HG02973 (cell line): ENCODE data around the gene ATP5MK.
A peak's percentile ranks its signal among the peaks of the same experiment; 100 is the strongest.
"Not testable (repeated sequence)": the region's sequence is repeated elsewhere in the genome, so short reads cannot be mapped to it uniquely, and the experiment has no call there.

Source experiments
- ATAC-seq: cut with Tn5 transposase; IDR thresholded peaks from one replicate; pipeline ENCODE4 v1.9.1; 2021; ENCODE audit warnings: moderate library complexity; ENCODE audit not compliant: unreplicated experiment

Gene ATP5MK

DNA sequence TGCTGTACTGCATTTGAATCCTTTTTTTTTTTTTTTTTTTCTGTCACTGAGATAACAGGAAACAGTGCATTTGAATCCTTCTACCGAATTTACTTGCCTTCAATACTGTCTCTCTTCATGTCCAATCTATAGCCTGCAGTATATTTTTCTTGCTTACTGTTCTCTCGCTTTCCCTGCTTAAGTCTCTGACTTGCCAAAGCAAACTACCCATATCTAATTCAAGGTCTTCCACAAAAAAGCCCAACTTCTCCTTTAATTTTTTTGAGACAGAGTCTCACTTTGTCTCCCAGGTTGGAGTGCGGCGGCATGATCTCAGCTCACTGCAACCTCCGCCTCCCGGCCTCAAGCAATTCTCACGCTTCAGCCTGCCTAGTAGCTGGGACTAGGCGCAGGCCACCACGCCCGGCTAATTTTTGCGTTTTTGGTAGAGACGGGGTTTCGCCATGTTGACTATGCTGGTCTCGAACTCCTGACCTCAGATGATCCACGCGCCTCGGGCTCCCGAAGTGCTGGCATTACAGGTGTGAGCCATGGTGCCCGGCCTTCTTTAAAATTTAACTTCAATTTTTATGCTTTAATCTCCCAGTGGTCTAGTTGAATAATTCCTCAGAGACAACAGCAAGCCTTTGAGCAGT, 1.0 kb upstream of the ATP5MK start:
- ATAC-seq, result no peak

DNA sequence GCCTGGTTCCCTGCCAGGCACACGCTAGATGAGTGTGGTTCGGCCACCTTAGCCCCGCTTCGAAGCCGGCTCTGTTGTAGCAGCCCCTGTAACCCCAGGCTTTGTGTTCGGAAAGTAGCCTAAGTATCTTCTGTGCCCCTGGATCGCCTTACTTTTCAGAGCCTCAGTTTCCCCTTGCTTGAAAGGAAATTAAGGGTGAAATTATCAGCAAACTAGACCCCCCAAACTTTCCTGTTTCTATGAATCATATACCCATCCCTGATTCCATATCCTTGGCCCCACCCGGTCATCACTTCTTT, 463 bp upstream of the ATP5MK start:
- ATAC-seq, result no peak

DNA sequence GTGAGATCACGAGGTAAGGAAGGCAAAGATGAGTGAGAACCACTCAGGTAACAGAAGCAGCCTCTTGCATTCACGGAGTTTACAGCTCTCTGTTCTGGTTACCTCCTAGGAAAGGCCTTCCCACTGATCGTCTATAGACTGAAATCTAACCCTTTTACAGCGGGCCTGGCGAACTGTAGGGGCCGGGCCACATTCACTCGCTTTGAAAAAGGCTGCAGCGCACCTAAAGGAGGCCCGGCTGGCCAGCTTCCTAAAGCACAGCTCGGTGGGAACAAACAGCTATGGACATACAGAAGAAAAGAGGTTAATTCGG, 565 bp downstream of the ATP5MK start:
- no peak for ATAC-seq

DNA sequence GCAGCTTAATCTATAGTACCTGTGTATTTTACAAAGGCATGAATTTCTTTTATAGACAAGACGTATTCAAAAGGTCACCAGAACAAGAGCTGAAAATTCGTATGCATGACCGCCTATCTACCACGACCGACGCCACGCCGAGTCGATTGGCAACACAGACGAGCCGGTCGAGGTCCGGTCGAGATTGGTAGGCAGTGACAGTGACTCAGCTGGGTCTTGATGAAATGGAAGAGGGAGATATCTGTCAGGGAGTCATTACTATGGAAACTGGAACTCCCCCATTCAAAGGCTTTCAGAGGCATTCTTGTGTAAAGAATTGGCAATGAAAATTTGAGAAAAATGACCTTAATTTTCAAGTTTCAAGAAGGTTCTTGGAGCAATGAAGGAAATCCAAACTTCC, 2.1 kb downstream of the ATP5MK start:
- no peak for ATAC-seq

DNA sequence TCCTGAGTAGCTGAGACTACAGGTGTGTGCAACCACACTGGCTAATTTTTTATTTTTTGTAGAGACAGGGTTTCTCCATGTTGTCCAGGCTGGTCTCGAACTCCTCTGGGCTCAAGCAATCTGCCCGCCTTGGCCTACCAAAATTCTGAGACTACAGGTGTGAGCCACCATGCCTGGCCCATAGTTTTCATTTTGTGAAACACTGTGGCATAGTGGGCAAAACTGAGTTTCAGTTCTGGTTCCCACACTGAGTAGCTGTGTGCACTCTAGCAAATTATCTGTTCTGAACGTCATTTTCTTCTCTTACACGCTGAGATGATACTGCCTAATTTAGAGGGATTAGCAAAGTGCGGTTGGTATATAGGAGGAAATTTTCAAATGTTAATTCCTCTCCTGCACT, 13.5 kb downstream of the ATP5MK start:
- ATAC-seq, result no peak

DNA sequence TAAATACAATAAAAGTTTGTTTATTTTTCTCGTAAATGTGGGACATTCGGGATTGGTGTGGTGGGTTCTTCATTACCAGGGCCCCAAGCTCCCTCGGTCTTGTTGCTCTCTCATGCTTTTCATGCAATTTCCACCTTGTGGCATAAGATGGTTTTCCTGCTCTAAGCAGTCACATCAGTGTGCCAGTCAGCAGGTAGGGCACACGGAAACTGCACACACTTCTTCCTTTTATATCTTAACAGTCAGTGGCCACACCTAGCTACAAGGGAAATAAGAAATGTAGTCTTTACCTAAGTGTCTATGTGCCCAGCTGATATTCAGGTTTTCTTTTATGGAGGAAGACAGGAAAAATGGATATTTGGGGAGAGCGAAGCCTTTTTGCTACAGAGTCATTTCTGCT, 22.0 kb downstream of the ATP5MK start:
- no peak for ATAC-seq

DNA sequence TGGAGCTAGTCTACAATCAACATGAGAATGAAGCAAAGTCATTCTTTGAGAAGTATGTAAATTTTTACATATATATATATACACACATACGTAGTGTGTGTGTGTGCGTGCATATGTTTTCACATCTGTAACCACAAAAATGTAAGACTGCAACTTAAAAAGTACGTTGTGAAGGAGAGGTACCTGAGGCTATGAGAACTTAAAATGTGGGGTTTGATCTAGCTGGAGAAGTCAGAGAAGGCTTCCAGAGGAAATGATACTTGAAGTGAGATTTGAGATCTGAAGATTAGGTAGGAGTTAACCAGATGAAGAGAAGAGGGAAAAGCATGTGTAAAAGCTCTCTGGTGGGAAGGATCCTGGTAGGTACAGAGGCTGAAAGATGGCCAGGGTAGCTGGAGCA, 22.7 kb downstream of the ATP5MK start:
- ATAC-seq, result peak; percentile 45

DNA sequence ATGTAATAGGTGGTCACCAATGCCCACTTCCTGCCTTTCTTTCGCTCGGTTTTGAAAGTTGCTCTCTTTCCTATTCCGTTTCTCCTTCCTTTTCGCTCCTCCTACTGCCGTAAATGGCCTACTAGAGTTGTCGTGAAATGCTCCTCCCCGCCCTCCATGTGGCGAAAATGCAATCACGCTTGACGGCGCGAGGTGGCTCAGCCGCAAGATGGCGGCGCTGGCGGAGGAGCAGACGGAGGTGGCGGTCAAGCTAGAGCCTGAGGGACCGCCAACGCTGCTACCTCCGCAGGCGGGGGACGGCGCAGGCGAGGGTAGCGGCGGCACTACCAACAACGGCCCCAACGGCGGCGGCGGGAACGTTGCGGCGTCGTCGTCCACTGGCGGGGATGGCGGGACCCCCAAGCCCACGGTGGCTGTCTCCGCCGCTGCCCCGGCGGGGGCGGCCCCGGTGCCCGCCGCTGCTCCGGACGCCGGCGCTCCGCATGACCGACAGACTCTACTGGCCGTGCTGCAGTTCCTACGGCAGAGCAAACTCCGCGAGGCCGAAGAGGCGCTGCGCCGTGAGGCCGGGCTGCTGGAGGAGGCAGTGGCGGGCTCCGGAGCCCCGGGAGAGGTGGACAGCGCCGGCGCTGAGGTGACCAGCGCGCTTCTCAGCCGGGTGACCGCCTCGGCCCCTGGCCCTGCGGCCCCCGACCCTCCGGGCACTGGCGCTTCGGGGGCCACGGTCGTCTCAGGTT, 28.3 kb downstream of the ATP5MK start, which contains the start of gene TAF5:
TAF5 (plus strand) TSS at position 195 of the 737 bp plus-strand sequence; CDS start at position 209, 14 bp downstream.
- ATAC-seq, result peak; percentile 47

DNA sequence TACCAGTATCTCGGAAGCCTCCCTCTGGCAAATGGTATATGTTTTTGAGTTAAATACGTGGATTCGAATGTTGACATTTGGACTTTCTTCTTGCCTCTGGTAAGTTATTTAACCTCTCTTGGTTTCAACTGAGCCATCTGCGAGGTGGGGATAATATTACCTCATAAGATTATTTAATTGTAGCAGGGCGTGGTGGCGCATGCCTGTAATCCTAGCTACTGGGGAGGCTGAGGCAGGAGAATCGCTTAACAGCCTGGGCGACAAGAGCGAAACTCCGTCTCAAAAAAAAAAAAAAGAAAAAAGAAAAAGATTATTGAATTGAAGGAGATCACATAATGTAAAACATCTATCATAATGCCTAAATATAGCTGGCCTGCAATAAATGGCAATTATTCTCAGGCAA, 28.9 kb downstream of the ATP5MK start:
- ATAC-seq, result no peak

DNA sequence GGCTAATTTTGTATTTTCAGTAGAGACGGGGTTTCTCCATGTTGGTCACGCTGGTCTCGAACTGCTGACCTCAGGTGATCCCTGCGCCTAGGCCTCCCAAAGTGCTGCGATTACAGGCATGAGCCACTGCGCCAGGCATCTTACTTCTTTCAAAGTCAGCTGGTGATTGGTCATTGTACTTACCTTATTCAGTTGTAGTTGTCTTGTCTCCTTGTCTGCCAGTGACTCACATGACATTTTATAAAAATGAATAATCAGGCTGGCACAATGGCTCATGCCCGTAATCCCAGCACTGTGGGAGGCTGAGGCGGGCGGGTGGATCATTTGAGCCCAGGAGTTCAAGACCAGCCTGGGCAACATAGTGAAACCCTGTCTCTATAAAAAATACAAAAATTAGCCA, 35.5 kb downstream of the ATP5MK start:
- not testable (repeated sequence) for ATAC-seq

DNA sequence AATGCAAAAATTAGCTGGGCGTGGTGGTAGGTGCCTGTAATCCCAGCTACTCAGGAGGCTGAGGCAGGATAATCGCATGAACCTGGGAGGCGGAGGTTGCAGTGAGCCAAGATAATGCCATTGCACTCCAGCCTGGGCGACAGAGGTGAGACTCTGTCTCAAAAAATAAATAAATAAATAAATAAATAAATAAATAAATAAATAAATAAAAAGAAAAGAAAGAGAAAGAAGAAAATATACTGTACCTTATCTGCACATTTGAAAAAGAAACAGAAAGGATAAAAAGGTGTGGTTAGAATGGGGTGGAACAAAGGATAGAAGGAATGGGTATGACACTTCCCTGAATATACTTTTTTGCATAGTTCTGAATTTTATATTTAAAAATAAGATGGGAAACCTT, 36.8 kb downstream of the ATP5MK start:
- not testable (repeated sequence) for ATAC-seq

DNA sequence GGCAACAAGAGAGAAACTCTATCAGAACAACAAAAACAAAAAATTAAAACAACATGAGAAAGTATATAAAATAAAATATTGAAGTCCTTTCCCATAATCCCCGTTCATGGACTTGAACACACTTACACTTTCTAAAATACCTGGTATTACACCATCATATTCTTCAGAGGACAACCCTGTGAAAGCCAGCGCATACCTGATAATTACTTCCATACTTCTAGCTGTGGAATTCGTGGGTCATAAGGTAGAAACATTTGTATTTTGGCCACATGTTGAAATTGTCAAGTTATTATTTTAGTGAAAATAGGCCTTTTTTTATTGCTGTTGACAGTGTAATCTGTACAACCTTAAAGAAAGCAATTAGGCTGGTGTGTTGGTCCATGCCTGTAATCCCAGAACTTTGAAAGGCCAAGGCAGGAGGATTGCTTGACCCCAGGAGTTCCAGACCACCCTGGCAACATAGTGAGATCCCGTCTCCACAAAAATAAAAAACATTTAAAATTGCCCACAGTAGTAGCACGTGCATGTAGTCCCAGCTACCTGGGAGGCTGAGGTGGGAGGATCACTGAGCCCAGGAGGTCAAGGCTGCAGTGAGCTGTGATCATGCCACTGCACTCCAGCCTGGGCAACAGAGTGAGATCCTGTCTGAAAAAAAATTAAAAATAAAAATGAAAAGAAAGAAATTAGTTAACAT, 40.2 kb downstream of the ATP5MK start:
- ATAC-seq, result no peak

DNA sequence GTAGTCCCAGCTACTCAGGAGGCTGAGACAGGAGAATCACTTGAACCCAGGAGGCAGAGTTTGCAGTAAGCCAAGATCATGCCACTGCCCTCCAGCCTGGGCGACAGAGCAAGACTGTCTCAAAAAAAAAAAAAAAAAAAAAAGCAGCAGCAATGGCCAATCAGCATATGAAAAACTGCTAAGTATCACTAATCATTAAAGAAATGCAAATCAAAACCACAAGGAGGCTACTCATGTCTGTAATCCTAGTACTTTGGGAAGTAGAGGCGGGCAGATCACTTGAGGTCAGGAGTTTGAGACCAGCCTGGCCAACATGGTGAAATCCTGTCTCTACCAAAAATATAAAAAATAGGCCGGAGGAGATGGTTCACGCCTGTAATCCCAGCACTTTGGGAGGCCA, 41.7 kb downstream of the ATP5MK start:
- not testable (repeated sequence) for ATAC-seq

DNA sequence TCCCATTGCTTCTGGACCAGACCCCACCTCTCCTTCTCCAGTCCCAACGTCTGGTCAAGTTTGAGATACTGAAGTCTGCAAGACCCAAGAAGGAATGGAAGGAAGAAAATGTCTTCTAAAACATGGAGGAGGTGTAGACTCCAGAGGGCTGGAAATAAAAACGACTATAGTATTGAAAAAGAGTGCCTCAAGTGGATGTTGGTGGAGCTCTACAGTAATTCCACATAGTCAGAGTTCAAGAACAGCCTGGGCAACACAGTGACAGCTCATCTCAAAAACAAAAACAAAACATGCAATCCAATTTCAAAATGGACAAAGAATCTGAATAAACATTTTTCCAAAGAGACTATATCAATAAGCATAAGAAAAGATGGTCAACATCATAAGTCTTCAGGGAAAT, 43.0 kb downstream of the ATP5MK start:
- no peak for ATAC-seq

DNA sequence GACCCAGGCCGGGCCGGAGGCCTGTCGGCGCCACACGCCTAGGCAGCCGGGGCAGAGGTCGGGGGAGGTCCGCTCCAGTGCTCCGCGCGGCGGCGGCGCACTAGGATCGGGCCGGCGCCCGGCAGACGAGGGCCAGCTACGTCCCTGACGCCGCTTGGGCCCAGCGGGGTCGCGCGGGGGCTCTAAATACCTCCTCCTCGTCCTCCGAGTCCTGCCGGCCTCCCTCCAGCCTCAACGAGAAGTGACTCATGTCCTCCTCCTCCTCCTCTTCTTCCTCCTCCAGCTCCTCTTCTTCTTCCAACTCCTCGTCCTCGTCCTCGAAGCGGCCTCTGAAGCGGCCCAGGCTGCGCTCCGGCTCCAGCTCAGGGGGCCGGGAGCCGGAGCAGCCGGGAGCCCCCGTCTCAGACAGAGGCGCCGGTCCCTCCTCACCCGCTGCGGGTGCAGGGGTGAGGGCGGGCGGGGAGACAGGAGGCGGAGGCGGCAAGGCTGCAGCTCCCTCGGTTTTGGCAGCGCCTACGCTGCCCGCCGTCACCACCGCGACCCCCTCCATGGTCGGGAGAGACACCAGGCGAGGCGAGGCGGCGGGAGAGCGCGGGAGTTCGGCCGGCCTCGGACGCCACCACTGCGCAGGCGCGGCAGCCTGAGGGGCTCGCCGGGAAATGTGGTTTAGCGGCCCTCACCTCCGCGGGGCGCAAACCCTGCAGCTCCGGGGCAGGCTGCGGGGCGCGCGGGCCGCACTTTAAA, 45.6 kb downstream of the ATP5MK start, which contains the start of gene PCGF6:
PCGF6 (minus strand) TSS at position 624 of the 744 bp plus-strand sequence; CDS start at position 550, 74 bp downstream.
- peak; percentile 75 for ATAC-seq

DNA sequence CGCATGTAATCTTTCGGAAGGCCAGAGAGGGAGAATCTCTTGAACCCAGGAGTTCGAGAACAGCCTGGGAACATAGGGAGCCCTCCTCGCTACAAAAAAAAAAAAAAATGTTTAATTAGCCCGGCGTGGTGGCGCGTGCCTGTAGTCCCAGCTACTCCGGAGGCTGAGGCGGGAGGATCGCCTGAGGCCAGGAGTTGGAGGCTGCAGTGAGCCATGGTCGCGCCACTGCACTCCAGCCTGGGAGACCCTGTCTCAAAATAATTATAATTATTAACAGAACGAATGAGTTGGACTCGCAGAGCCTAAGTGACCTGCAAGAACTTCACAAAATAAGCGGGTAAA, 46.1 kb downstream of the ATP5MK start:
- ATAC-seq, result no peak
